ENCODE data around the gene PLP1. TPM values are rescaled to one million over a fixed set of nuclear protein-coding genes. Genes with fewer than 3 reads are reported as not detected.

The PLP1 gene
- polyA plus RNA-seq, 2 of the 4 experiments (the other 2 are of a cell fraction), result not detected

DNA sequence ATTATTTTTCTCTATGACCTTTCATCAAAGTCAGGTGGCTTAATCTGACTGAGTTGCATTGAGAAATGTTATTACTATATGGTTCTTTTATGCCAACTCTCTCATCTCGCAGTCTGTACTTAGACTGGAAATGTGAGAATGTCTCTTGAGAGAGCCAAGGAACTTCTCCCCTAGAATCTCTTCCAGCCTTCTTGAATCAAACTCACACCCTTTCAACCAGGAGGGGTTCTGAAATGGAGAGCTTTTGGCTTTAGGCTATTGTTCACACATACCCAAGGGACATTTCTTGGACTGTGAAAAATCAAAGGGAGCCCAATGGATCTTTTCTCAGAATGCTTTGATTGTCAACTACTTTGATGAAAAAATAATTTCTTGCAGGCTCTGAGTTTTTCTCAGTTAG is 5.1 kb downstream of the PLP1 start:
- H3K9me3 ChIP-seq, result no peaks in the 10 kb centered on the region
- no peaks in the 10 kb centered on the region for H3K4me1 ChIP-seq
- no peak for FAIRE-seq
- 39% methylated on average over 1 of the region's 1 CpG for WGBS (ENCODE audit: missing lambda C conversion rate)
- no peak for DNase-seq (ENCODE audit: low read depth in 1 of 2, low spot score in 1 of 2)
- H3K27ac ChIP-seq, result no peak overlapping the region
- ChIA-PET POLR2A (no interaction called here), CTCF (interaction anchor here (1.1 kb wide), 1 partner anchor 12 kb away, joined by 3 read pairs; no protein-coding TSS in a partner anchor)
- no peak for ATAC-seq
- no peak overlapping the region for H3K4me3 ChIP-seq
- H3K4me2 ChIP-seq, result no peak overlapping the region
- TF ChIP-seq ZNF302 (CRISPR knock-in tag; IDR thresholded peaks at IDR 0.05) (no peak), FOSB (CRISPR knock-in tag; IDR thresholded peaks at IDR 0.05) (no peak), POLR2AphosphoS2 (conservative IDR thresholded peaks at IDR 0.05; ENCODE audit: low read length) (no peak)
- TF ChIP-seq, protein P1, sequence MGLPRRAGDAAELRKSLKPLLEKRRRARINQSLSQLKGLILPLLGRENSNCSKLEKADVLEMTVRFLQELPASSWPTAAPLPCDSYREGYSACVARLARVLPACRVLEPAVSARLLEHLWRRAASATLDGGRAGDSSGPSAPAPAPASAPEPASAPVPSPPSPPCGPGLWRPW (IDR thresholded peaks at IDR 0.05), result no peak

GRCh38 chrX:103782640-103783039 is 6.0 kb downstream of the PLP1 start:
- 0% methylated on average over 1 of the region's 3 CpGs for WGBS (ENCODE audit: missing lambda C conversion rate)
- CTCF ChIA-PET, result interaction anchor here (1.2 kb wide), 1 partner anchor 15 kb away, joined by 3 read pairs; no protein-coding TSS in a partner anchor
- Histone ChIP-seq H3K4me3 (no peak overlapping the region), H3K9me3 (no peaks in the 10 kb centered on the region), H3K27ac (no peak overlapping the region), H3K4me2 (no peak overlapping the region), H3K4me1 (no peaks in the 10 kb centered on the region)
- TF ChIP-seq CHD4 (IDR thresholded peaks at IDR 0.05; ENCODE audit: borderline replicate concordance) (no peak), CBX2 (IDR thresholded peaks at IDR 0.05; ENCODE audit: borderline replicate concordance, low read depth) (no peak), KDM1A (IDR thresholded peaks at IDR 0.05; ENCODE audit: low read depth) (no peak), TFCP2L1 (CRISPR knock-in tag; IDR thresholded peaks at IDR 0.05) (no peak), GATA3 (IDR thresholded peaks at IDR 0.05; ENCODE audit: borderline replicate concordance) (no peak), ZSCAN20 (CRISPR knock-in tag; IDR thresholded peaks at IDR 0.05) (no peak), BHLHE40 (IDR thresholded peaks at IDR 0.05; ENCODE audit: low read depth, low read length) (no peak), EHF (CRISPR knock-in tag; IDR thresholded peaks at IDR 0.05) (no peak), HOXA7 (CRISPR knock-in tag; IDR thresholded peaks at IDR 0.05) (no peak), REST (IDR thresholded peaks at IDR 0.05) (no peak), POLR2A (IDR thresholded peaks at IDR 0.05; ENCODE audit: low read length) (no peak), HOXB5 (CRISPR knock-in tag; IDR thresholded peaks at IDR 0.05) (no peak), FOSB (CRISPR knock-in tag; IDR thresholded peaks at IDR 0.05) (no peak), NR3C1 (IDR thresholded peaks at IDR 0.05) (no peak), HEYL (CRISPR knock-in tag; IDR thresholded peaks at IDR 0.05) (no peak), NPAS2 (CRISPR knock-in tag; IDR thresholded peaks at IDR 0.05; ENCODE audit: borderline replicate concordance) (no peak), MAZ (IDR thresholded peaks at IDR 0.05; ENCODE audit: borderline replicate concordance, low read depth, low read length) (no peak), CBX8 (IDR thresholded peaks at IDR 0.05) (no peak)
- TF ChIP-seq, protein P2, sequence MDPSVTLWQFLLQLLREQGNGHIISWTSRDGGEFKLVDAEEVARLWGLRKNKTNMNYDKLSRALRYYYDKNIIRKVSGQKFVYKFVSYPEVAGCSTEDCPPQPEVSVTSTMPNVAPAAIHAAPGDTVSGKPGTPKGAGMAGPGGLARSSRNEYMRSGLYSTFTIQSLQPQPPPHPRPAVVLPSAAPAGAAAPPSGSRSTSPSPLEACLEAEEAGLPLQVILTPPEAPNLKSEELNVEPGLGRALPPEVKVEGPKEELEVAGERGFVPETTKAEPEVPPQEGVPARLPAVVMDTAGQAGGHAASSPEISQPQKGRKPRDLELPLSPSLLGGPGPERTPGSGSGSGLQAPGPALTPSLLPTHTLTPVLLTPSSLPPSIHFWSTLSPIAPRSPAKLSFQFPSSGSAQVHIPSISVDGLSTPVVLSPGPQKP (IDR thresholded peaks at IDR 0.05; ENCODE audit: low read depth, low read length), result no peak
- POLR2A ChIA-PET, result no interaction called here
- ATAC-seq, result no peak
- FAIRE-seq, result no peak
- no peak for DNase-seq (ENCODE audit: low read depth in 1 of 2, low spot score in 1 of 2)

Measured in A549 (cell line).